GM06990 (cell line): Measurements from ENCODE around the gene TBC1D22A.

Experiments used
- DNase-seq: peaks from one replicate; pipeline ENCODE4 v3.0.0-alpha.2; 2011; ENCODE audit not compliant: insufficient read length; ENCODE audit errors: extremely low read depth
- H3K27me3 ChIP-seq: replicated peaks from 2 replicates; pipeline ENCODE4 v1.6.0; 2011; ENCODE audit warnings: low read length; ENCODE audit not compliant: control insufficient read depth, insufficient read depth
- H3K36me3 ChIP-seq: 2 replicates; pipeline ENCODE4 v1.5.1; 2011; ENCODE audit warnings: low read length; ENCODE audit not compliant: control insufficient read depth, insufficient read depth
- H3K4me3 ChIP-seq: replicated peaks from 2 replicates; pipeline ENCODE4 v1.5.1; 2011; ENCODE audit warnings: low read depth, mild to moderate bottlenecking, control low read depth, low read length
- CTCF ChIP-seq: IDR thresholded peaks from 2 replicates; pipeline ENCODE4 v1.5.1; 2011; ENCODE audit warnings: low read length, control low read depth, mild to moderate bottlenecking, inconsistent platforms; ENCODE audit not compliant: insufficient read depth, poor library complexity, severe bottlenecking

The TBC1D22A gene

GRCh38 chr22:47148510-47148909, 386.1 kb downstream of the TBC1D22A start:
- no peak for DNase-seq
- Histone ChIP-seq H3K4me3 (no peak overlapping the region), H3K36me3 (no peaks in the 10 kb centered on the region), H3K27me3 (no peaks in the 10 kb centered on the region)
- TF ChIP-seq CTCF = no peak

- DNase-seq = no peak
Observed at GRCh38 chr22:47148956-47149728, 386.7 kb downstream of the TBC1D22A start.

GRCh38 chr22:47149976-47150375, 387.5 kb downstream of the TBC1D22A start:
- DNase-seq = no peak
- Histone ChIP-seq H3K36me3 (no peaks in the 10 kb centered on the region; the same call in 1 of the 2 replicates), H3K27me3 (no peaks in the 10 kb centered on the region), H3K4me3 (no peak overlapping the region)
- TF ChIP-seq CTCF = no peak

More at GRCh38 chr22:47148956-47149728, 386.7 kb downstream of the TBC1D22A start:
- TF ChIP-seq CTCF = no peak
- Histone ChIP-seq H3K4me3 (no peak overlapping the region), H3K27me3 (no peaks in the 10 kb centered on the region), H3K36me3 (no peaks in the 10 kb centered on the region)

- no peak for TF ChIP-seq CTCF
- H3K36me3 ChIP-seq = no peaks in the 10 kb centered on the region; the same call in 1 of the 2 replicates
- no peak overlapping the region for H3K4me3 ChIP-seq
- no peak for DNase-seq
- no peaks in the 10 kb centered on the region for H3K27me3 ChIP-seq
Observed at GRCh38 chr22:47150426-47150825, 388.0 kb downstream of the TBC1D22A start.

- H3K27me3 ChIP-seq = no peaks in the 10 kb centered on the region
- DNase-seq = no peak
- H3K4me3 ChIP-seq = no peak overlapping the region
- TF ChIP-seq CTCF = no peak
- no peaks in the 10 kb centered on the region; the same call in 1 of the 2 replicates for H3K36me3 ChIP-seq
Observed at GRCh38 chr22:47151064-47151463, 388.6 kb downstream of the TBC1D22A start.
